Testis (tissue), 3 donors: ENCODE data around the gene NCK2. TPM values are rescaled to one million over a fixed set of nuclear protein-coding genes. Genes with fewer than 3 reads are reported as not detected.

ENCODE experiments used
- DNase-seq: peaks from one replicate; pipeline ENCODE4 v3.0.0-alpha.2; 2019
- H3K27ac ChIP-seq, 2 donors: fragments of 200-600 bp; sonication (generic); one replicate each; pipeline ENCODE4 v1.5.1; 2019
- H3K27me3 ChIP-seq: fragments of 200-600 bp; sonication (generic); one replicate; pipeline ENCODE4 v1.5.1; 2019
- H3K36me3 ChIP-seq: fragments of 200-600 bp; sonication (generic); one replicate; pipeline ENCODE4 v1.5.1; 2017; ENCODE audit warnings: low read depth; ENCODE audit errors: missing control alignments
- H3K4me1 ChIP-seq: fragments of 200-600 bp; sonication (generic); one replicate; pipeline ENCODE4 v1.5.1; 2019
- H3K4me3 ChIP-seq, 2 donors: fragments of 200-600 bp; sonication (generic); one replicate each; pipeline ENCODE4 v1.5.1; 2017 to 2019
- H3K9me3 ChIP-seq: fragments of 200-600 bp; sonication (generic); one replicate; pipeline ENCODE4 v1.5.1; 2017
- POLR2A ChIP-seq: fragments of 450-650 bp; IDR thresholded peaks from one replicate; pipeline ENCODE4 v1.6.1; 2017; ENCODE audit warnings: antibody characterized with exemption, mild to moderate bottlenecking, moderate library complexity
- WGBS, 2 donors: methylation state at CpG; one replicate each; pipeline ENCODE4 v1.1.5; 2018; 5-methylcytosine and 5-hydroxymethylcytosine counted together
- intact Hi-C: fragments of 100-400 bp; cut with DNase I; formaldehyde crosslinking; loops from one replicate; pipeline ENCODE4 v1.15.1; 2023; ENCODE audit warnings: low total_unique reads
- polyA plus RNA-seq: library from polyadenylated mRNA; stranded (reverse); fragments of 350-450 nt; fragmentation: Illumina TruSeq; extraction: RNeasy Lipid Tissue Mini Kit (QIAGEN cat#74804); gene quantifications from one replicate; pipeline ENCODE4 v1.2.3, GENCODE V29; 2014; ENCODE audit warnings: low read depth, low replicate concordance; ENCODE audit not compliant: insufficient read depth
- total RNA-seq, 2 donors: library from RNA; depleted of rRNA; stranded (reverse); fragments of >200 nt; gene quantifications; one replicate each; pipeline ENCODE4 v1.2.3, GENCODE V29; 2016
- TF ChIP-seq, protein P1 (sequence below), 3 experiments: fragments of 450-650 bp in 2 of 3; fragments of 200-600 bp in 1 of 3; sonication (generic) in 1 of 3; IDR thresholded peaks; one replicate each; pipeline ENCODE4 v1.5.1; 2016 to 2019; ENCODE audit warnings: antibody characterized with exemption in 3 of 3, mild to moderate bottlenecking in 2 of 3, moderate library complexity in 1 of 3

The NCK2 gene
- total and polyA plus RNA-seq, 3 donors from 2014 or later: 67.7 to 168 (median 105) TPM

DNA sequence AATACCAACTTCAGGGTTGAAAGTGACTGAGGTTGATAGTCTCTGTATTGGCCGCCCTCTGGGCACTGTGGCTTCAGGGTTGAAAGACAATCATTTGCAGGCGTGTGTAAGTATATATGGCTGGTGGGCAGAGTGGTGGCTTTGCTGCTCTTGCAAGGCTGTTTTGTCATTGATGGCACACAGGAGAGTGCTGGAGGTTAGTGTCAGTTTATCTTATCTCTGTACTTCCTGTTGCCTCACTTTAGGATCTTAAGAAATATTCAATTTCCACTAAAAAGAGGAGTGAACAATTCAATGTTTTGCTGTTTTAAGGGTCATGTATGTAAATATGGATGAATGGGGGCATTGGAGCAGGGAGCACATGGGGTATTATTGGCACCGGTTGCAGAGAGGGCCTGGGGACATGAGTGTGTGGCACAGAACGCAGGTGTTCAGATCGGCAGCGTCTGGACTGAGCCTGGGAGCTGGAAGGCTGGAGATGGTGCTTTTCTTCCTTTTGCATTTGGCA lies 51.5 kb downstream of the NCK2 start:
- 44 to 47% methylated on average over 6 of the region's 6 CpGs for WGBS, 2 donors
- peaks cover 17% of the 10 kb centered on the region for H3K4me1 ChIP-seq
- no peak for DNase-seq
- H3K36me3 ChIP-seq: no peaks in the 10 kb centered on the region
- TF ChIP-seq POLR2A: no peak
- TF ChIP-seq, protein P1, sequence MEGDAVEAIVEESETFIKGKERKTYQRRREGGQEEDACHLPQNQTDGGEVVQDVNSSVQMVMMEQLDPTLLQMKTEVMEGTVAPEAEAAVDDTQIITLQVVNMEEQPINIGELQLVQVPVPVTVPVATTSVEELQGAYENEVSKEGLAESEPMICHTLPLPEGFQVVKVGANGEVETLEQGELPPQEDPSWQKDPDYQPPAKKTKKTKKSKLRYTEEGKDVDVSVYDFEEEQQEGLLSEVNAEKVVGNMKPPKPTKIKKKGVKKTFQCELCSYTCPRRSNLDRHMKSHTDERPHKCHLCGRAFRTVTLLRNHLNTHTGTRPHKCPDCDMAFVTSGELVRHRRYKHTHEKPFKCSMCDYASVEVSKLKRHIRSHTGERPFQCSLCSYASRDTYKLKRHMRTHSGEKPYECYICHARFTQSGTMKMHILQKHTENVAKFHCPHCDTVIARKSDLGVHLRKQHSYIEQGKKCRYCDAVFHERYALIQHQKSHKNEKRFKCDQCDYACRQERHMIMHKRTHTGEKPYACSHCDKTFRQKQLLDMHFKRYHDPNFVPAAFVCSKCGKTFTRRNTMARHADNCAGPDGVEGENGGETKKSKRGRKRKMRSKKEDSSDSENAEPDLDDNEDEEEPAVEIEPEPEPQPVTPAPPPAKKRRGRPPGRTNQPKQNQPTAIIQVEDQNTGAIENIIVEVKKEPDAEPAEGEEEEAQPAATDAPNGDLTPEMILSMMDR (IDR thresholded peaks at IDR 0.05): no peak
- H3K9me3 ChIP-seq: no peaks in the 10 kb centered on the region
- no peaks in the 10 kb centered on the region for H3K27me3 ChIP-seq
- no peak overlapping the region for H3K27ac ChIP-seq
- intact Hi-C loops: no loop called here
- H3K4me3 ChIP-seq: no peak overlapping the region

DNA sequence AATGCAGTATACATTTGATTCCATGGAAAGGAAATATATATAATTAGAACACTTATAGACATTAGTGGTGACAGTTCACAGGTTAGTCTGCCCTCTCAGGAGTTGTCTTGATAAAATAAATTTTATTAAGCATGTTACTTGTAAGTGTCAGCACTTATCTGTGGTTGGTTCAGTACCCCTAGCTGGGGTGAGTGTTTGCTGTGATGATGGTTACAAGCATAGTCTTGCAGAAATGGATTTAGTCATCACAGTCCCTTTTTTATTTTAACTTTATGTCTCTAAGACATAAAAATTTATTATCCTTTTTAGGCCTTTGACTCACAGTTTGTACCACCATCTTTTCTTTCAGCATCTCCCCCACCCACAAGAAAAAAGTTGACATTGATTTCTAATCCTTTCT lies 52.1 kb downstream of the NCK2 start:
- H3K27ac ChIP-seq: no peak overlapping the region
- TF ChIP-seq, protein P1 (IDR thresholded peaks at IDR 0.05): no peak
- TF ChIP-seq POLR2A: no peak

DNA sequence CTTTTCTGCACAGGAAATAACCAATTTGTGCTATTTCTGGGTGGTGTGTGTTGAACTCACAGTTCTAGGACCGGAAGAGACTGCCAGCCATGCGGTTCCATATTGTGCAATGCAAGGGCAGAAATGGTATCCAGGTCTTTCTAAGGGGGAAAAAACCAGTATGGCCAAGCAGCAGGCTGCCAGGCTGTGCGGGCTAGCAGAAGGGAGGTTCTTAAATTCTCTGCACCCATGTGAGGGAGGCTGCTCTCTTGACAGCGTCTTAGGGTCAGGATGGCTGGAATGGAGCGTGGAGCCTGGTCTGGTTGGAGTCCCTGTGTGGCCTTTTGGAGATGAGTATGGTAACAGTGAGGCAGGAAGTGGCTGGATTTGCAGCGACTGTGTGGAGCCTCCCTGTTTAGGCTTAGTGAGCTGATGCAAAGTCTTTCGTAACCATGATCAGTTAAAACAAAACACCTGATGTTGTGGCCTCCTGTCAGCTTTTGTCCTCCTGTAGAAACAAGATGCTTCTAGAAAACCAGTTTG lies 52.6 kb downstream of the NCK2 start:
- intact Hi-C loops: no loop called here
- Histone ChIP-seq H3K27ac (peak overlapping the region in 1 of 2 donors; percentile 36), H3K4me3 (no peak overlapping the region), H3K27me3 (no peaks in the 10 kb centered on the region), H3K9me3 (no peaks in the 10 kb centered on the region), H3K36me3 (no peaks in the 10 kb centered on the region), H3K4me1 (peaks cover 17% of the 10 kb centered on the region)
- WGBS, 2 donors: 69 to 72% methylated on average over 7 of the region's 7 CpGs
- TF ChIP-seq POLR2A: no peak
- TF ChIP-seq, protein P1 (IDR thresholded peaks at IDR 0.05): no peak
- no peak for DNase-seq

More for the DNA sequence above, 52.1 kb downstream of the NCK2 start:
- H3K9me3 ChIP-seq: no peaks in the 10 kb centered on the region
- intact Hi-C loops: no loop called here
- H3K4me1 ChIP-seq: peaks cover 17% of the 10 kb centered on the region
- no peak for DNase-seq
- no peak overlapping the region for H3K4me3 ChIP-seq
- no peaks in the 10 kb centered on the region for H3K36me3 ChIP-seq
- no peaks in the 10 kb centered on the region for H3K27me3 ChIP-seq

DNA sequence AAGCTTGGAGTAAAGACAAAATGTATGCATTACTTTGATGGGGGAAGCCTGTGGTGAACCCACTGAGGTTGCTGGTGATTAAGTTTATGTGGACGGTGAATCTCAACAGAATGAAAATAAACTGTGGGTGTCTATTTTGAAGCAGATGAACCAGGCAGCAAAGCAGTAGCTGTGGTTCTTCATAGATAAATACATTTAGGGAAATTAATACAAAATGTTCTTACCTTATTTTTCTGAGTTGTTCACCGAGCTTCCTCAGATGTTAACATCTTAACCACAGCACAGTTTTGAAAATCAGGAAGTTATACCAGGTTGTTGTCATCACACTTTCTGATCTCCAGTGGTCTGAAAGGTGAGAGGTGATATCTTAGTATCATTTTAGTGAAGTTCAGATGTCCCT lies 53.9 kb downstream of the NCK2 start:
- intact Hi-C loops: no loop called here
- peaks cover 17% of the 10 kb centered on the region for H3K4me1 ChIP-seq
- H3K4me3 ChIP-seq: no peak overlapping the region
- 43 to 59% methylated on average over 2 of the region's 2 CpGs for WGBS, 2 donors
- H3K36me3 ChIP-seq: no peaks in the 10 kb centered on the region
- TF ChIP-seq, protein P1 (IDR thresholded peaks at IDR 0.05): no peak
- no peak for TF ChIP-seq POLR2A
- H3K27me3 ChIP-seq: no peaks in the 10 kb centered on the region
- peak overlapping the region in 1 of 2 donors; percentile 36 for H3K27ac ChIP-seq
- no peak for DNase-seq
- H3K9me3 ChIP-seq: no peaks in the 10 kb centered on the region
